Stomach (tissue), 4 donors: ENCODE measurements around the gene SLC8A2.

Experiments
- CTCF ChIP-seq, 7 experiments: fragments of 450-650 bp in 4 of 7; fragments of 200-600 bp in 3 of 7; sonication (generic) in 3 of 7; IDR thresholded peaks; one replicate each; pipeline ENCODE4 v1.5.1; 2016 to 2019; ENCODE audit warnings: antibody characterized with exemption in 7 of 7, control low read depth in 2 of 7, mild to moderate bottlenecking in 1 of 7
- POLR2A ChIP-seq, 4 donors: fragments of 450-650 bp; IDR thresholded peaks; one replicate each; pipeline ENCODE4 v1.6.1; 2016; ENCODE audit warnings: antibody characterized with exemption in 4 of 4, control low read depth in 2 of 4, mild to moderate bottlenecking in 1 of 4, moderate library complexity in 1 of 4
- POLR2AphosphoS5 ChIP-seq, 3 donors: sonication (generic); formaldehyde crosslinking; IDR thresholded peaks; one replicate each; pipeline ENCODE4 v1.6.1; 2016; ENCODE audit warnings: antibody characterized with exemption in 3 of 3

GRCh38 chr19:47505506-47505905 lies 33.8 kb upstream of the SLC8A2 start:
- TF ChIP-seq CTCF (IDR thresholded peaks at IDR 0.05) (no peak), POLR2A (IDR thresholded peaks at IDR 0.05) (no peak), POLR2AphosphoS5 (IDR thresholded peaks at IDR 0.05) (no peak)
